Choroid plexus epithelial cell (primary cell): ENCODE results near the gene GCDH.
"Not testable (repeated sequence)": the region's sequence is repeated elsewhere in the genome, so short reads cannot be mapped to it uniquely, and the experiment has no call there.

Experiments
- DNase-seq: peaks from one replicate; pipeline ENCODE4 v3.0.0-alpha.2; 2010; ENCODE audit warnings: low read depth
- H3K4me3 ChIP-seq: 2 replicates; pipeline ENCODE4 v1.5.1; 2011; ENCODE audit warnings: low read depth, mild to moderate bottlenecking, control low read depth, low read length, moderate library complexity
- CTCF ChIP-seq: conservative IDR thresholded peaks from 2 replicates; pipeline ENCODE4 v1.5.1; 2011; ENCODE audit warnings: low read depth, mild to moderate bottlenecking, control low read depth, inconsistent platforms, low read length, moderate library complexity

The GCDH gene

GRCh38 chr19:12913851-12914690 lies 23.1 kb downstream of the GCDH start:
- TF ChIP-seq CTCF = no peak
- DNase-seq = peak; percentile 54
- H3K4me3 ChIP-seq = no peak overlapping the region

- H3K4me3 ChIP-seq, DNase-seq: not testable (repeated sequence)
Measured at GRCh38 chr19:12915860-12916259, 24.9 kb downstream of the GCDH start.

GRCh38 chr19:12918253-12918652 lies 27.3 kb downstream of the GCDH start:
- H3K4me3 ChIP-seq = no peak overlapping the region
- DNase-seq = no peak
- no peak for TF ChIP-seq CTCF

GRCh38 chr19:12921047-12921446 lies 30.1 kb downstream of the GCDH start:
- TF ChIP-seq CTCF = no peak
- no peak overlapping the region for H3K4me3 ChIP-seq
- no peak for DNase-seq

GRCh38 chr19:12922959-12923358 lies 32.0 kb downstream of the GCDH start:
- TF ChIP-seq CTCF = no peak
- no peak for DNase-seq
- no peak overlapping the region for H3K4me3 ChIP-seq

- H3K4me3 ChIP-seq = no peak overlapping the region
- no peak for TF ChIP-seq CTCF
- DNase-seq = no peak
Measured at GRCh38 chr19:12924621-12925310, 33.8 kb downstream of the GCDH start.

- no peak for DNase-seq
- TF ChIP-seq CTCF = no peak
- no peak overlapping the region for H3K4me3 ChIP-seq
Measured at GRCh38 chr19:12930002-12930645, 39.2 kb downstream of the GCDH start.
